Coronary artery (tissue), 2 donors: ENCODE measurements around the gene LRTM1.
A peak's percentile ranks its signal among the peaks of the same experiment; 100 is the strongest.

Source experiments
- DNase-seq: peaks from one replicate; pipeline ENCODE4 v3.0.0-alpha.2; 2017; ENCODE audit warnings: low spot score
- H3K27ac ChIP-seq, 2 donors: fragments of 200-600 bp; sonication (generic); one replicate each; pipeline ENCODE4 v1.5.1; 2016 to 2019
- H3K4me3 ChIP-seq: fragments of 200-600 bp; sonication (generic); 2 replicates; pipeline ENCODE4 v1.5.1; 2016; ENCODE audit warnings: mild to moderate bottlenecking, moderate library complexity
- TF ChIP-seq, protein P1 (sequence below): fragments of 200-600 bp; sonication (generic); IDR thresholded peaks from one replicate; pipeline ENCODE4 v1.5.1; 2019; ENCODE audit warnings: antibody characterized with exemption

LRTM1 gene

DNA sequence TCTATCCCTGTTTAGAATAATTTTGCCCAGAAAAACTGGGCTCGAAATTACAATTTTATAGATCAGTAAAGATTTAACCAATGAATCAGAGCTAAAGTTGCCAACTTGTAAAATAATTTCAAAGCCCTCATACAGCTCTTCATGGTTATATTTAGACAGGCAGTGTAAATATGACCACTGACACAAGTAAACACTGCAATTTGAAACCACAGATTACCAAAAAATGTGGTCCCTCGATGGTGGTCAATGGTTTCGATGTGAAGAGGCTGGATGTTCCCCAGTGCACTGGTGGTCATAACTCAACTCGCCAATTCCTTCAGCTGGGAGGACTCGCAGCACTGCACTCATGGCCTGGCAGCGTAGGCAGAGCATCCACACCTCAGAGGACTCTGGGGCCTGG lies 28.6 kb downstream of the LRTM1 start:
- H3K4me3 ChIP-seq = no peak overlapping the region
- no peak for DNase-seq
- TF ChIP-seq, protein P1, sequence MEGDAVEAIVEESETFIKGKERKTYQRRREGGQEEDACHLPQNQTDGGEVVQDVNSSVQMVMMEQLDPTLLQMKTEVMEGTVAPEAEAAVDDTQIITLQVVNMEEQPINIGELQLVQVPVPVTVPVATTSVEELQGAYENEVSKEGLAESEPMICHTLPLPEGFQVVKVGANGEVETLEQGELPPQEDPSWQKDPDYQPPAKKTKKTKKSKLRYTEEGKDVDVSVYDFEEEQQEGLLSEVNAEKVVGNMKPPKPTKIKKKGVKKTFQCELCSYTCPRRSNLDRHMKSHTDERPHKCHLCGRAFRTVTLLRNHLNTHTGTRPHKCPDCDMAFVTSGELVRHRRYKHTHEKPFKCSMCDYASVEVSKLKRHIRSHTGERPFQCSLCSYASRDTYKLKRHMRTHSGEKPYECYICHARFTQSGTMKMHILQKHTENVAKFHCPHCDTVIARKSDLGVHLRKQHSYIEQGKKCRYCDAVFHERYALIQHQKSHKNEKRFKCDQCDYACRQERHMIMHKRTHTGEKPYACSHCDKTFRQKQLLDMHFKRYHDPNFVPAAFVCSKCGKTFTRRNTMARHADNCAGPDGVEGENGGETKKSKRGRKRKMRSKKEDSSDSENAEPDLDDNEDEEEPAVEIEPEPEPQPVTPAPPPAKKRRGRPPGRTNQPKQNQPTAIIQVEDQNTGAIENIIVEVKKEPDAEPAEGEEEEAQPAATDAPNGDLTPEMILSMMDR = no peak
- H3K27ac ChIP-seq = no peak overlapping the region

DNA sequence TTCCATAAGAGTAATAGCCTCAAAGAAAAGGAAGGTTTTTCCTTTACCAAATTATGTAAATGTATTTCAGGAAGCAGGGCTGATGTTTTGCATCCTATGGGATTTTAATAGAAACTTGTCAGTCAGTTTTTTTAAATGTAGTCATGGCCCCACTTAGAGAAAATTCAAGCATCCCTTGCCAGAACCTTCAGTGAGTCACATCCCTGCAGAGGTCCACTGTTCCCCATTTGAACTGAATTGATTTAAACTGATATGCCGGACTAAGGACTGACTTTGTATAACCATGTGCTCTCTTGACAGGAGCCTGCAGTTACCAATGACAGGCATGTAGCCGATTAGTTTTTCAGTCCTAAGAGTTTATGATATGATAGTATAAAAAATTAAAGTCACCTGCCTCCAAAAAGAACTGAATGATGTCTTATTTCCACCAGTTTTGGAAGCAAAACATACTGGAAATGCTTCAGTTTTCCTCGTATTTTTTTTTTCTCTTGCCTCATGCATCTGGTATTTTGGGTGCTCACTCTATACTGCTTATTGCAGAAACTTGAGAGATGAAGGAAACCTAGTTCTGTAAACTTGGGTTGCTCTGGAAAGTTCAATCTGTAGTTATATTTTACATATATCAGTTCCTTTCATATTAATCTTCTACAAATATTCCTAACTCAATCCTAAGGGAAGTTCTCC lies 30.7 kb downstream of the LRTM1 start:
- Histone ChIP-seq H3K27ac (no peak overlapping the region), H3K4me3 (no peak overlapping the region)
- no peak for DNase-seq
- TF ChIP-seq, protein P1 = no peak

DNA sequence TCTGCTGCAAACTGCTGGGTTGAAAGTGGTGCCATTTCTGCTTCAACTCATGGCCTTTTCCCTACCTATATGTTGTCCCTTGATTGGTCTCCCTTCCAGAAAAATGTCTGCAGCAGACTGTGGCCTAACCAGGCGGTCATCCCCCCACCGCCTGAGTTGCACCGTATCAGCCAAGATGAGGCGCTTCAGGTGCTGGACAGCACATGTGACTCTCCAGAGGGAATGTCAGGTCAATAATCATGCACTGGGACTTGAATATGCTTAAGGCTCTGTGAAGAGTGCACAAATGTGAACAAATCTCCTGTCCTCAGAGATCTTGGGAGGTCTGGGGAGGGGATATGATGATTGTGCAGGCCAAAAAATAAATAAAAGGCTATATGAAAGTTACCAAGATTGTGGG lies 32.2 kb downstream of the LRTM1 start:
- no peak for DNase-seq
- no peak overlapping the region for H3K27ac ChIP-seq
- TF ChIP-seq, protein P1 = no peak
- no peak overlapping the region for H3K4me3 ChIP-seq

DNA sequence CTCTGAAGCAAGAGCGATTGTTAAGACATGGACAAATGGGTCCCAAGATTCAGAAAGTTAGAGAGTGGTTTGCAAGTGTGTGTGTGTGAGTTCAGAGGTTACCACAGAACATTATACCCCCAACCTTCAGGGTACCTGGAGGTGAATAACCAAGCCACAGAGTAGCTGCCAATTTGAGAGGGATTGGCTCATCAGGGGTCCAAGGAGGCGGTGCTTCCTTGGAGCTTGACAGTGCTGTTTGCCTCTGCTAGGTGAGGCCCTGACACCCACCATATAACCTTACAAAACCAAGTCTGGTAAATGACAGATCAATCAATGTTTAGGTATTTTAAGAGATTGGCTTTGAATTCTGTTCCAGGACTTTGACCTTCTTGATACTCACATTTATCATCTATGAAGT lies 35.7 kb downstream of the LRTM1 start:
- Histone ChIP-seq H3K27ac (no peak overlapping the region), H3K4me3 (no peak overlapping the region)
- DNase-seq = no peak
- TF ChIP-seq, protein P1 = no peak

DNA sequence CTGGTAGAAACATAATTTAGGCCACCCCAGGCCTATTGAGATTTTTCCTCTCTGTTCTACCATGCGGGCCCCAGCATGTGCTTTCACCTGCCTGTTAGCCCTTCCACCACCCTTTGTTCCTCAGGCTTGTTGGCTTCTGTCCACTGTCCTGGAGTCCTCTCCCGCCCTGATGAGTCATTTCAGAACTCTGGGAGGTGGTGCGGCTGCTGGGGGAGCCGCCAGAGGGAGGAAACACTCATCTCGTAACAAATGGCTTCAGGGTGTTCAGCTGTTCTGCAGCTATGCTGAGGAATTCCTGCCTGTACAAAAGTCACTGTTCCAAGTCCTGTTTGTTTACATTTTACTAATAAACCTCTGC lies 36.3 kb downstream of the LRTM1 start:
- Histone ChIP-seq H3K27ac (peak overlapping the region in 1 of 2 donors; percentile 70), H3K4me3 (no peak overlapping the region)
- DNase-seq = peak; percentile 76
- TF ChIP-seq, protein P1 = no peak

DNA sequence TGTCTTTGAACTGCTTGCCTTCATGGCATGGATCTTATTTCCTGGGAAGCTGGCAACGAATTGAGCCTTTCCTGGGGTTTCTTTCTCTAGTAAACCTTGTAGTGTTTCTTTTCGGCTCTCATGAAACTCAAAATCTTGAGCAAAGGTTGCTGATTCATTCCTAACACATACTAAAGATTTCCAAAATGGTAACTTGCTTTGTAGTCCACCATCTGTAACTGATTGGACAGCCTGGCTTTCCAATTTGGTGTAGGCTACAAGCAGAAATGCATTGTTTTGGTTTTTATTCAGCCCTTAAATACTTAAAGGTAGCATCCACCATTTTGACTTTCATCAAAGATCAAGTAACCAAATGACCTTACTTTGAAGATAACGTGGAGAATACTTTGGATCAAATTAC lies 38.1 kb downstream of the LRTM1 start:
- TF ChIP-seq, protein P1 = no peak
- H3K27ac ChIP-seq = no peak overlapping the region
- no peak for DNase-seq
- H3K4me3 ChIP-seq = no peak overlapping the region

DNA sequence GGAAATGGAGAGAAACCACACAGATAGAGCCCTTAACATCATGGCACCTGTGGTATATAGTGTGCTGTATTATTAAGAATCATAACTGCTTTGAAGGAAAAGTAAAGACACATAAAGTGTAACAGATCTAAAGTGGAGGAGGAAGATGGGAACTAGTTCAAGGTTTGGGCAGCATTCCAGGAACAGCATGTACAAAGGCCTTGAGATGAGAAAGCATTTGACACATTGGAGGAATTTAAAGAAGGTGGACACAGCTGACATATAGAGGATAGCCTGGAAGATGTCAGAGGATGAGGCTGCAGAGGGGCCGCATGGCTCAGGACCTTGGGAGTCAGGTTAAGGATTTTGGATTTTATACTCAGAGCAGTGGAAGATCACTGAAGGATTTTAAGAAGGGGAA lies 39.0 kb downstream of the LRTM1 start:
- H3K4me3 ChIP-seq = no peak overlapping the region
- no peak for DNase-seq
- TF ChIP-seq, protein P1 = no peak
- H3K27ac ChIP-seq = no peak overlapping the region
